ENCODE measurements around the gene SUSD1. TPM values are rescaled to one million over a fixed set of nuclear protein-coding genes. Genes with fewer than 3 reads are reported as not detected.

The SUSD1 gene
- total and polyA plus RNA-seq, 2 of the 13 experiments (the other 11 are each of a cell fraction or from before 2014, with no cell fraction given): 25.9 to 32.3 TPM

DNA sequence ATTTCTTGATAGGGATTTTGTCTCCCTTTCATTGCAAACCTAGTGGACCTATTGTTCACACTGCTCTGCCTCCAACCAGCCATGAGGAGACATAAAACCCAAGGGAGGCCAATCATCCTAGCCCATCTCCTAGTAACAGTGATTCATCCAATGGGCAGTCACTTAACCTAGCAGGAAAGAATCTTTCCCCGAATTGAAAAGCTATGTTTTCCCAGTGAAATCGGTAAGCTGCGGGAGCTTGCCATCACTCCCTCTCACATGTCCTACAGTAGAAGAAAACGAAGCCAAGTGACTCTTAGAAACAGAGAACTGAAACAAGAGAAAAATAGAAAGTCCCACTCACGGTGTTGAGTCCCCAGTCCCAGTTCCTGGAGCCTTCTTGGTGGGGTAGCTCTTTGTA is 123.3 kb downstream of the SUSD1 start (continued):
- TF ChIP-seq, protein P1, sequence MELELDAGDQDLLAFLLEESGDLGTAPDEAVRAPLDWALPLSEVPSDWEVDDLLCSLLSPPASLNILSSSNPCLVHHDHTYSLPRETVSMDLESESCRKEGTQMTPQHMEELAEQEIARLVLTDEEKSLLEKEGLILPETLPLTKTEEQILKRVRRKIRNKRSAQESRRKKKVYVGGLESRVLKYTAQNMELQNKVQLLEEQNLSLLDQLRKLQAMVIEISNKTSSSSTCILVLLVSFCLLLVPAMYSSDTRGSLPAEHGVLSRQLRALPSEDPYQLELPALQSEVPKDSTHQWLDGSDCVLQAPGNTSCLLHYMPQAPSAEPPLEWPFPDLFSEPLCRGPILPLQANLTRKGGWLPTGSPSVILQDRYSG (CRISPR knock-in tag; IDR thresholded peaks at IDR 0.05): no peak
- TF ChIP-seq, protein P2, sequence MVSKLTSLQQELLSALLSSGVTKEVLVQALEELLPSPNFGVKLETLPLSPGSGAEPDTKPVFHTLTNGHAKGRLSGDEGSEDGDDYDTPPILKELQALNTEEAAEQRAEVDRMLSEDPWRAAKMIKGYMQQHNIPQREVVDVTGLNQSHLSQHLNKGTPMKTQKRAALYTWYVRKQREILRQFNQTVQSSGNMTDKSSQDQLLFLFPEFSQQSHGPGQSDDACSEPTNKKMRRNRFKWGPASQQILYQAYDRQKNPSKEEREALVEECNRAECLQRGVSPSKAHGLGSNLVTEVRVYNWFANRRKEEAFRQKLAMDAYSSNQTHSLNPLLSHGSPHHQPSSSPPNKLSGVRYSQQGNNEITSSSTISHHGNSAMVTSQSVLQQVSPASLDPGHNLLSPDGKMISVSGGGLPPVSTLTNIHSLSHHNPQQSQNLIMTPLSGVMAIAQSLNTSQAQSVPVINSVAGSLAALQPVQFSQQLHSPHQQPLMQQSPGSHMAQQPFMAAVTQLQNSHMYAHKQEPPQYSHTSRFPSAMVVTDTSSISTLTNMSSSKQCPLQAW (CRISPR knock-in tag; IDR thresholded peaks at IDR 0.05): no peak
- TF ChIP-seq NCOA2 (CRISPR knock-in tag; IDR thresholded peaks at IDR 0.05) (no peak), TOE1 (CRISPR knock-in tag; IDR thresholded peaks at IDR 0.05) (no peak), ZNF512 (CRISPR knock-in tag; IDR thresholded peaks at IDR 0.05) (no peak), AGO1 (IDR thresholded peaks at IDR 0.05; ENCODE audit: low read depth, low read length, poor library complexity, severe bottlenecking) (no peak), ZNF737 (CRISPR knock-in tag; IDR thresholded peaks at IDR 0.05; ENCODE audit: borderline replicate concordance) (no peak)
- TF ChIP-seq, protein P3, sequence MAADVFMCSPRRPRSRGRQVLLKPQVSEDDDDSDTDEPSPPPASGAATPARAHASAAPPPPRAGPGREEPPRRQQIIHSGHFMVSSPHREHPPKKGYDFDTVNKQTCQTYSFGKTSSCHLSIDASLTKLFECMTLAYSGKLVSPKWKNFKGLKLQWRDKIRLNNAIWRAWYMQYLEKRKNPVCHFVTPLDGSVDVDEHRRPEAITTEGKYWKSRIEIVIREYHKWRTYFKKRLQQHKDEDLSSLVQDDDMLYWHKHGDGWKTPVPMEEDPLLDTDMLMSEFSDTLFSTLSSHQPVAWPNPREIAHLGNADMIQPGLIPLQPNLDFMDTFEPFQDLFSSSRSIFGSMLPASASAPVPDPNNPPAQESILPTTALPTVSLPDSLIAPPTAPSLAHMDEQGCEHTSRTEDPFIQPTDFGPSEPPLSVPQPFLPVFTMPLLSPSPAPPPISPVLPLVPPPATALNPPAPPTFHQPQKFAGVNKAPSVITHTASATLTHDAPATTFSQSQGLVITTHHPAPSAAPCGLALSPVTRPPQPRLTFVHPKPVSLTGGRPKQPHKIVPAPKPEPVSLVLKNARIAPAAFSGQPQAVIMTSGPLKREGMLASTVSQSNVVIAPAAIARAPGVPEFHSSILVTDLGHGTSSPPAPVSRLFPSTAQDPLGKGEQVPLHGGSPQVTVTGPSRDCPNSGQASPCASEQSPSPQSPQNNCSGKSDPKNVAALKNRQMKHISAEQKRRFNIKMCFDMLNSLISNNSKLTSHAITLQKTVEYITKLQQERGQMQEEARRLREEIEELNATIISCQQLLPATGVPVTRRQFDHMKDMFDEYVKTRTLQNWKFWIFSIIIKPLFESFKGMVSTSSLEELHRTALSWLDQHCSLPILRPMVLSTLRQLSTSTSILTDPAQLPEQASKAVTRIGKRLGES (CRISPR knock-in tag; IDR thresholded peaks at IDR 0.05; ENCODE audit: borderline replicate concordance): no peak

Data from HepG2 (cell line).